Loucy (cell line): ENCODE data around the gene SCAP.

Experiments
- H2AFZ ChIP-seq: fragments of 200-600 bp; sonication (generic); 2 replicates; pipeline ENCODE4 v1.6.0; 2016; ENCODE audit warnings: antibody characterized with exemption, mild to moderate bottlenecking, low read length, moderate library complexity
- H3F3A ChIP-seq: fragments of 200-600 bp; 2 replicates; pipeline ENCODE4 v1.6.0; 2016; ENCODE audit warnings: antibody characterized with exemption, low read depth, mild to moderate bottlenecking
- H3K27me3 ChIP-seq: fragments of 200-600 bp; sonication (generic); 2 replicates; pipeline ENCODE4 v1.6.1; 2014; ENCODE audit warnings: low read length, mild to moderate bottlenecking; ENCODE audit not compliant: insufficient read depth, poor library complexity, severe bottlenecking
- H3K36me3 ChIP-seq: fragments of 200-600 bp; sonication (generic); 2 replicates; pipeline ENCODE4 v1.6.1; 2016; ENCODE audit warnings: low read length; ENCODE audit not compliant: insufficient read depth
- H3K4me1 ChIP-seq: fragments of 200-600 bp; sonication (generic); 2 replicates; pipeline ENCODE4 v1.5.1; 2014; ENCODE audit warnings: low read length, mild to moderate bottlenecking; ENCODE audit not compliant: insufficient read depth, poor library complexity, severe bottlenecking
- H3K4me2 ChIP-seq: fragments of 200-600 bp; sonication (generic); 2 replicates; pipeline ENCODE4 v1.6.0; 2014; ENCODE audit warnings: antibody characterized with exemption, low read length, low read depth, mild to moderate bottlenecking; ENCODE audit not compliant: poor library complexity, severe bottlenecking
- H3K4me3 ChIP-seq: fragments of 200-600 bp; sonication (generic); 2 replicates; pipeline ENCODE4 v1.5.1; 2014; ENCODE audit warnings: low read length, mild to moderate bottlenecking, mixed read lengths; ENCODE audit not compliant: poor library complexity, severe bottlenecking
- H3K79me2 ChIP-seq: fragments of 200-600 bp; sonication (generic); 2 replicates; pipeline ENCODE4 v1.6.1; 2014; ENCODE audit warnings: low read length; ENCODE audit not compliant: insufficient read depth
- H3K9ac ChIP-seq: fragments of 200-600 bp; sonication (generic); 2 replicates; pipeline ENCODE4 v1.6.0; 2014; ENCODE audit warnings: mild to moderate bottlenecking, low read depth, low read length, moderate library complexity; ENCODE audit not compliant: poor library complexity, severe bottlenecking
- H3K9me2 ChIP-seq: fragments of 200-600 bp; sonication (generic); replicated peaks from 2 replicates; pipeline ENCODE4 v1.6.1; 2016; ENCODE audit warnings: low read depth, low read length, mixed read lengths
- H3K9me3 ChIP-seq: fragments of 200-600 bp; sonication (generic); 2 replicates; pipeline ENCODE4 v1.6.1; 2014; ENCODE audit warnings: mild to moderate bottlenecking, antibody characterized with exemption, low read length, low read depth; ENCODE audit not compliant: insufficient read depth
- H4K20me1 ChIP-seq: fragments of 200-600 bp; sonication (generic); 2 replicates; pipeline ENCODE4 v1.6.0; 2014; ENCODE audit warnings: antibody characterized with exemption, low read length, mild to moderate bottlenecking; ENCODE audit not compliant: insufficient read depth, poor library complexity, severe bottlenecking
- CTCF ChIP-seq: fragments of 200-600 bp; sonication (generic); conservative IDR thresholded peaks from 2 replicates; pipeline ENCODE4 v1.5.1; 2014; ENCODE audit warnings: mild to moderate bottlenecking, antibody characterized with exemption, low read length
- EZH2phosphoT487 ChIP-seq: fragments of 200-600 bp; IDR thresholded peaks from 2 replicates; pipeline ENCODE4 v1.6.1; 2018; ENCODE audit warnings: antibody characterized with exemption, mild to moderate bottlenecking, moderate library complexity, borderline replicate concordance

The SCAP gene

DNA sequence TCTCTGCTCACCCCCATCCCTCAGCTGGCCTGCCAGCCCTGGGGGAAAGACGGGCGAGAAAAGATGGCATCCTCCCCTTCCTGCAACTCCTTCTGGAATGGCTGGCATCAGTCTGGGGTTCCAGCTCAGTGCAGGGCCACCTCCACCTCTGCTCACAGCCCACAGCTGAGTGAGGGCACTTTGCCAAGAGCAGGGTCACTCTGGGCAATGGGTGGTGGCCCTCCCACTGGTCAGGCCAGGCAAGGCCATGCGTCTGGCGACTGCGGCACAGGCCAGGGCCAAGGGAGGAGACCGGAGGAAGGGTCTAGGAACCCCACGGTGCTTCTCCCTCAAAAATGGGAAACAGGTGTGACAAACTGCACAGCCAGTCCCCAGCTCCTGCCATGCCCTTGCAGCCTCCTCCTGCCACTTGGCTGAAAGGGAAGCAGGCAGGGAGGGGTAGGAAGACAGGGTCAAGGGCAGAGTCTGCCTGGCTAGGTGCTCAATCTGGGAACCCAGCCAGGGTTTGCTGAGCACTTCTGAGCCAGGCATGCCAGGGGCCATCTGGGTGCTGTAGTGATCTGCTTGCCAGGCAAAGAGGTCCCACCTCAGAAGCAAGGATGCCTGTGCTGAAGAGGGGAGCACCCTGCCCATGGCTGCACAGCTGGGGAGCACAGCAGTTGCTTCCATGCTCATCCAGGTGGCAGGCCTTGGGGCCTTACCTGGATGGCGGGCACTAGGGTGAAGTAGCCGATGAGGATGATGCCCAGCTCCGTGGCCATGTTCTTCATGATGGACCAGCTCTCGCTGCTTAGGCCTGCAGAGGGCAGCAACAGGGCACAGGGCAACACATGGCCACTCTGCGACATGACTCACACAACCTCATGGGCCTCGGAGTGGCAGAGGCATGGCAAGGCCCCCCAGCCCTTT, 53.7 kb downstream of the SCAP start:
- peaks cover 3% of the 10 kb centered on the region for H3K4me1 ChIP-seq
- no peaks in the 10 kb centered on the region for H3K79me2 ChIP-seq
- H3K9me2 ChIP-seq: no peaks in the 10 kb centered on the region
- H3K9ac ChIP-seq: peak overlapping the region; percentile 80
- peak overlapping the region; percentile 37; the same call in 1 of the 2 replicates for H2AFZ ChIP-seq
- no peaks in the 10 kb centered on the region for H4K20me1 ChIP-seq
- peak overlapping the region; percentile 64 for H3K4me3 ChIP-seq
- H3K9me3 ChIP-seq: no peaks in the 10 kb centered on the region
- H3F3A ChIP-seq: no peaks in the 10 kb centered on the region
- TF ChIP-seq EZH2phosphoT487 (no peak), CTCF (peak; percentile 50)
- H3K4me2 ChIP-seq: peak overlapping the region; percentile 79
- H3K36me3 ChIP-seq: peaks cover 52% of the 10 kb centered on the region; the same call in 1 of the 2 replicates
- H3K27me3 ChIP-seq: no peaks in the 10 kb centered on the region

DNA sequence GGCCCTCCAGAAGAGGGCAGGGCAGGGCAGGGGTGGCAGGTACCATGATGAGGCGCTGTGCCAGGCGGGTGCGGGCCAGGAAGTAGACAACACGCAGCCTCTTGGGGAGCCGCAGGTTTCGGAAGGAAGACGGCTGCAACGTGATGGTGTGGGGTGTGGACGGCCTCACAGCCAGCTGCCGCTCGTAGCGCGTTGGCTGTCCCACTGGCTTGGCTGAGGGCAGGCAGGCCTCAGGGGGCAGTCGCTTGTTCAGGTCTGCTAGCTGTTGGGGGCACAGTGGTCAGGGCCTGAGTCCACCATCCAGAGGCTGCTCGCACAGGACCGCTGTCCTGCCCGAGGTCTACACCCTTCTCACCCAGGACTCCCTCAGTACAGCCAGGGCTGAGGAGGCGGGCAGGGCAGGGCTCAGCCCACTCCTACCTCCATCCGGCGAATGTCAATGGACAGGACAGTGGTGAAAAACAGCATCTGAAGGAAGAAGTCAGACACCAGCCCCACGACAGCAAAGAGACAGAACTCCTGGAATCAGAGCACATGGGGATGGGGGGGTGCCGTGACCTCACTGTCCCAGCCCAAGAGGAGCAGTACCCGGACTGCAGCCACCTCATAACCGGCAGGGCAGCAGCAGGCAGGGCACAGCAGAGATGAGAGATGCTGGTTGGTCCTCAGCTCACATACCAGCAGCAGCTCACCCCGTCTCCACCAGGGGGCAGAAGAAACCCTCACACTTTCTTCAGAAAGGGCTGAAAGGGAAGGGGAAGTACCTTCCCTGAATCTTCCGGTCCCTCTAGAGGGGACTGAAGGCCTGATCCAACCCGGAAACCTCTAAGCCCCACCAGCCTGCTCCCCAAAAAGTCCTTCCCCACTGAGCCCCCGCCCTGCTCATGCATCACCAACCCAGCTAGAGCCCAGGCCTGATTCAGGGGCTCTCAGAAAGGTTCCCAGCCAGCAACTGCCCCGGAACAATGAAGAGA, 54.9 kb downstream of the SCAP start:
- Histone ChIP-seq H2AFZ (peak overlapping the region; percentile 37; the same call in 1 of the 2 replicates), H3K9me2 (no peaks in the 10 kb centered on the region), H3K4me3 (peak overlapping the region; percentile 64), H3K9me3 (no peaks in the 10 kb centered on the region), H3K4me2 (peak overlapping the region; percentile 79), H3K4me1 (peaks cover 3% of the 10 kb centered on the region), H3K79me2 (no peaks in the 10 kb centered on the region), H3K9ac (peak overlapping the region; percentile 80), H3F3A (no peaks in the 10 kb centered on the region), H3K36me3 (peaks cover 48% of the 10 kb centered on the region; the same call in 1 of the 2 replicates), H3K27me3 (no peaks in the 10 kb centered on the region), H4K20me1 (no peaks in the 10 kb centered on the region)
- TF ChIP-seq EZH2phosphoT487 (no peak), CTCF (peak; percentile 84)

DNA sequence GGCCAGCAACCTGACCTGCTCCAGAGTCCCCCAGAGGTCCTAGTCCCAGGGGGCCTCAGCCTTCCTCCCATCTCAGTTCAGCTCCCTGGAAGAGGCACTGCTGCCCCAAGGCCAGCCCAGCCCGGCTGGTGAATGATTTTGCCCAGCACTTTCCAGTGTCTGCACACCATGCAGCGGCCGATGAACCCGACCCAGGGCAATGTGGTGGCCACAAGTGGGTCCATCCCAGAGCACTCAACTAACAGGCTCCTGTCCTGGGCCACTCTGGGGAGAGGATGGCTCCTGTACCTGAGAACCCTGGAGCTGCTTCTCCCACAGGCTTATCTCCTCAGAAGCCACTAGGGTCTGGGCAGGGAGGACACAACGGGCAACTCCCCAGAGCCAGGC, 55.7 kb downstream of the SCAP start:
- TF ChIP-seq EZH2phosphoT487: no peak
- no peak for TF ChIP-seq CTCF
- H3K79me2 ChIP-seq: no peaks in the 10 kb centered on the region
- H3K27me3 ChIP-seq: no peaks in the 10 kb centered on the region
- no peak overlapping the region for H3K4me3 ChIP-seq
- peaks cover 3% of the 10 kb centered on the region for H3K4me1 ChIP-seq
- no peaks in the 10 kb centered on the region for H4K20me1 ChIP-seq
- H3K9ac ChIP-seq: no peak overlapping the region
- peaks cover 48% of the 10 kb centered on the region; the same call in 1 of the 2 replicates for H3K36me3 ChIP-seq
- no peaks in the 10 kb centered on the region for H3F3A ChIP-seq
- H3K9me3 ChIP-seq: no peaks in the 10 kb centered on the region
- no peaks in the 10 kb centered on the region for H3K9me2 ChIP-seq
- no peak overlapping the region for H2AFZ ChIP-seq
- no peak overlapping the region for H3K4me2 ChIP-seq
